A549 (cell line): ENCODE data around the gene ZNF639. TPM values are rescaled to one million over a fixed set of nuclear protein-coding genes. Genes with fewer than 3 reads are reported as not detected.

ENCODE experiments used
- ATAC-seq, 2 experiments: fragments of 200-7000 bp in 1 of 2; fragments of >200 bp in 1 of 2; cut with Nextera tagmentation in 1 of 2; cut with Tn5 transposase in 1 of 2; 3 replicates each; pipeline versions ENCODE4 v1.8.0 to v1.9.1; 2018 to 2020; ENCODE audit warnings: mild to moderate bottlenecking in 1 of 2, moderate library complexity in 1 of 2
- CTCF ChIA-PET: fragments of 300-600 bp; sonication (Branson Sonifier 250); formaldehyde crosslinking; extraction: SDS; loops from one replicate; lab custom pipeline; 2021; ENCODE audit warnings: antibody characterized with exemption, inconsistent platforms; lab: Yijun Ruan, JAX
- POLR2A ChIA-PET: fragments of 350-600 bp; formaldehyde crosslinking; extraction: SDS; loops from one replicate; lab custom pipeline; 2021; ENCODE audit warnings: antibody characterized with exemption, inconsistent platforms; lab: Yijun Ruan, JAX
- DNase-seq, 2 experiments: peaks; one replicate each; pipeline versions ENCODE4 v3.0.0 to v3.0.0-alpha.2; 2011 to 2016; ENCODE audit warnings: low read depth in 1 of 2, low spot score in 1 of 2
- FAIRE-seq: peaks from 2 replicates; lab custom pipeline; 2011; peaks lifted over from hg19 to GRCh38; lab: Jason Lieb, UNC
- H3K27ac ChIP-seq, 2 experiments: fragments of >200 bp; sonication (Bioruptor Twin); formaldehyde crosslinking; 3 replicates each; pipeline ENCODE4 v1.5.1; 2016 to 2017
- H3K4me1 ChIP-seq: fragments of >200 bp; sonication (Bioruptor Twin); formaldehyde crosslinking; 3 replicates; pipeline ENCODE4 v1.6.1; 2016
- H3K4me2 ChIP-seq: fragments of >200 bp; sonication (Bioruptor Twin); formaldehyde crosslinking; 3 replicates; pipeline ENCODE4 v1.6.1; 2016
- H3K4me3 ChIP-seq: fragments of >200 bp; sonication (Bioruptor Twin); formaldehyde crosslinking; 3 replicates; pipeline ENCODE4 v1.5.1; 2016
- H3K9me3 ChIP-seq: fragments of >200 bp; sonication (Bioruptor Twin); formaldehyde crosslinking; 3 replicates; pipeline ENCODE4 v1.6.1; 2016
- CBX2 ChIP-seq: fragments of 200-600 bp; sonication (generic); IDR thresholded peaks from 2 replicates; pipeline ENCODE4 v1.6.1; 2016; ENCODE audit warnings: low read depth, mild to moderate bottlenecking, borderline replicate concordance
- CBX8 ChIP-seq: fragments of 200-600 bp; sonication (generic); IDR thresholded peaks from 2 replicates; pipeline ENCODE4 v1.6.1; 2016
- CHD2 ChIP-seq: fragments of 150-350 bp; IDR thresholded peaks from 2 replicates; pipeline ENCODE4 v1.6.1; 2014; ENCODE audit warnings: low read length; ENCODE audit not compliant: partially characterized antibody
- CHD4 ChIP-seq: fragments of 200-600 bp; sonication (generic); IDR thresholded peaks from 2 replicates; pipeline ENCODE4 v1.6.1; 2016; ENCODE audit warnings: antibody characterized with exemption, mild to moderate bottlenecking, borderline replicate concordance
- CTCF ChIP-seq: fragments of >200 bp; sonication (Bioruptor Twin); formaldehyde crosslinking; IDR thresholded peaks from 3 replicates; pipeline ENCODE4 v1.5.1; 2016
- ELK1 ChIP-seq: fragments of 150-350 bp; IDR thresholded peaks from 2 replicates; pipeline ENCODE4 v1.6.1; 2014; ENCODE audit warnings: low read depth, mild to moderate bottlenecking, low read length
- ESRRA ChIP-seq: fragments of 150-350 bp; IDR thresholded peaks from 2 replicates; pipeline ENCODE4 v1.6.1; 2014; ENCODE audit warnings: mild to moderate bottlenecking, low read length, borderline replicate concordance
- HEYL ChIP-seq: fragments of 250-450 bp; sonication (Bioruptor Pico); IDR thresholded peaks from 2 replicates; pipeline ENCODE4 v1.8.0; 2021; ENCODE audit warnings: mild to moderate bottlenecking, moderate library complexity
- JUNB ChIP-seq: fragments of >200 bp; sonication (Bioruptor Twin); formaldehyde crosslinking; IDR thresholded peaks from 2 replicates; pipeline ENCODE4 v1.6.1; 2016
- KDM5A ChIP-seq: fragments of 200-600 bp; sonication (generic); IDR thresholded peaks from 2 replicates; pipeline ENCODE4 v1.6.1; 2016; ENCODE audit warnings: antibody characterized with exemption, mild to moderate bottlenecking
- MYC ChIP-seq: IDR thresholded peaks from 2 replicates; pipeline ENCODE4 v1.6.1; 2012; ENCODE audit warnings: mild to moderate bottlenecking, inconsistent platforms, low read length, improper control_type of control experiment, borderline replicate concordance
- NFE2L2 ChIP-seq: fragments of 150-350 bp; conservative IDR thresholded peaks from 2 replicates; pipeline ENCODE4 v1.6.1; 2014; ENCODE audit warnings: low read length
- PBX3 ChIP-seq: IDR thresholded peaks from 2 replicates; pipeline ENCODE4 v1.6.1; 2012
- PHF8 ChIP-seq: fragments of 200-600 bp; sonication (generic); IDR thresholded peaks from 2 replicates; pipeline ENCODE4 v1.6.1; 2016; ENCODE audit warnings: low read depth, mild to moderate bottlenecking, antibody characterized with exemption, moderate library complexity, borderline replicate concordance
- REST ChIP-seq: fragments of 200-600 bp; sonication (generic); IDR thresholded peaks from 2 replicates; pipeline ENCODE4 v1.6.1; 2016; ENCODE audit warnings: antibody characterized with exemption, mild to moderate bottlenecking, moderate library complexity
- RFX5 ChIP-seq: fragments of 450-650 bp; IDR thresholded peaks from 2 replicates; pipeline ENCODE4 v1.7.1; 2014; ENCODE audit warnings: antibody characterized with exemption, mild to moderate bottlenecking, moderate library complexity
- WGBS: methylation state at CpG from one replicate; pipeline ENCODE4 v1.1.6; 2017; ENCODE audit errors: missing lambda C conversion rate; 5-methylcytosine and 5-hydroxymethylcytosine counted together
- polyA plus RNA-seq, 4 experiments: library from polyadenylated mRNA; depleted of rRNA in 3 of 4; stranded (reverse); fragments of >200 nt; fragmentation: RNase III in 1 of 4; extraction: RNeasy Plus Mini Kit Qiagen cat#74134 plus additional on column Dnase treatment in 1 of 4; gene quantifications; 2 replicates in 3 of 4; 3 replicates in 1 of 4; pipeline ENCODE4 v1.2.3, GENCODE V29; 2011 to 2017
- TF ChIP-seq, protein P1 (sequence below): IDR thresholded peaks from 2 replicates; pipeline ENCODE4 v1.6.1; 2012
- TF ChIP-seq, protein P2 (sequence below): fragments of 250-450 bp; sonication (Bioruptor Pico); IDR thresholded peaks from 2 replicates; pipeline ENCODE4 v1.5.0; 2020; ENCODE audit warnings: low read depth, mild to moderate bottlenecking, moderate library complexity

Gene ZNF639
- polyA plus RNA-seq, 2 of the 4 experiments (the other 2 are of a cell fraction): 18.9 to 19.0 TPM

DNA sequence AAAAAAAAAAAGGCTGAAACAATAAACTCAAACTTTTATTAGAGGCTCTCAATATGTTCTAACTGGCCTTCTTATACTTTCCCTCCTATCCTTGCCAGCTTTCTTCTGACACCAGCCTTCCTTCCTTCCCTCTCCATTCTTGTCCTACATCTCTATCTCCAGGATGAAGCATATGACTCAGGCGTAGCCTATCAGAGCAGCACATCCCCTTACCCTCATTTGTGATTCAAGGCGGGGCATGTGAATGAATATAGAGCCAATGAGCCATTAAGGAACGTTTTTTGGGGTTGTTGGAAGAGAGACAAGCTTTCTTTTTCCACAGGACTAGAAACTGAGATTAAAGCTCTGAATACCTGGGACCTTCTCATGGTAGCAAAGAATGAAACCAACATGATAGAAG, 46.8 kb upstream of the ZNF639 start:
- Histone ChIP-seq H3K27ac (no peak overlapping the region), H3K4me3 (no peak overlapping the region), H3K9me3 (no peaks in the 10 kb centered on the region), H3K4me2 (no peak overlapping the region), H3K4me1 (no peaks in the 10 kb centered on the region)
- ChIA-PET CTCF (no interaction called here), POLR2A (no interaction called here)
- no peak for TF ChIP-seq KDM5A
- no peak for TF ChIP-seq CBX8
- no peak for TF ChIP-seq CHD2
- no peak for TF ChIP-seq CBX2
- TF ChIP-seq CTCF: no peak
- TF ChIP-seq RFX5: no peak
- no peak for TF ChIP-seq NFE2L2
- no peak for TF ChIP-seq HEYL (CRISPR knock-in tag)
- TF ChIP-seq ELK1: no peak
- no peak for TF ChIP-seq PBX3
- TF ChIP-seq JUNB: no peak
- no peak for TF ChIP-seq MYC
- no peak for TF ChIP-seq PHF8
- no peak for TF ChIP-seq CHD4
- TF ChIP-seq, protein P1, sequence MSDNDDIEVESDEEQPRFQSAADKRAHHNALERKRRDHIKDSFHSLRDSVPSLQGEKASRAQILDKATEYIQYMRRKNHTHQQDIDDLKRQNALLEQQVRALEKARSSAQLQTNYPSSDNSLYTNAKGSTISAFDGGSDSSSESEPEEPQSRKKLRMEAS: no peak
- ATAC-seq (no peak), FAIRE-seq (no peak), DNase-seq (no peak)
- WGBS: 52% methylated on average over 3 of the region's 3 CpGs

GRCh38 chr3:179276743-179277142, 46.1 kb upstream of the ZNF639 start:
- Histone ChIP-seq H3K4me1 (no peaks in the 10 kb centered on the region), H3K4me2 (no peak overlapping the region), H3K27ac (no peak overlapping the region), H3K4me3 (no peak overlapping the region), H3K9me3 (no peaks in the 10 kb centered on the region)
- ATAC-seq (no peak), DNase-seq (no peak), FAIRE-seq (no peak)
- CTCF ChIA-PET: no interaction called here
- 79% methylated on average over 3 of the region's 3 CpGs for WGBS
- POLR2A ChIA-PET: no interaction called here
- TF ChIP-seq ESRRA: no peak
- no peak for TF ChIP-seq PHF8
- TF ChIP-seq, protein P2, sequence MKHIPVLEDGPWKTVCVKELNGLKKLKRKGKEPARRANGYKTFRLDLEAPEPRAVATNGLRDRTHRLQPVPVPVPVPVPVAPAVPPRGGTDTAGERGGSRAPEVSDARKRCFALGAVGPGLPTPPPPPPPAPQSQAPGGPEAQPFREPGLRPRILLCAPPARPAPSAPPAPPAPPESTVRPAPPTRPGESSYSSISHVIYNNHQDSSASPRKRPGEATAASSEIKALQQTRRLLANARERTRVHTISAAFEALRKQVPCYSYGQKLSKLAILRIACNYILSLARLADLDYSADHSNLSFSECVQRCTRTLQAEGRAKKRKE (CRISPR knock-in tag): no peak
- TF ChIP-seq REST: no peak
